Adrenal gland (tissue), 5 donors: Measurements from ENCODE around the gene FAP.

Experiments
- POLR2A ChIP-seq, 2 donors: fragments of 450-650 bp; IDR thresholded peaks; one replicate each; pipeline ENCODE4 v1.6.1; 2017; ENCODE audit warnings: antibody characterized with exemption in 2 of 2, mild to moderate bottlenecking in 2 of 2, moderate library complexity in 1 of 2
- TF ChIP-seq, protein P1 (sequence below), 6 experiments: fragments of 450-650 bp in 4 of 6; fragments of 200-600 bp in 2 of 6; sonication (generic) in 1 of 6; IDR thresholded peaks; 1 replicate in 5 of 6; 2 replicates in 1 of 6; pipeline versions ENCODE4 v1.5.1 to v1.8.0; 2016 to 2021; ENCODE audit warnings: antibody characterized with exemption in 6 of 6, mild to moderate bottlenecking in 2 of 6, moderate library complexity in 1 of 6
- donor health status: DM: no; HTN: no; CAD: no.

- no peak for TF ChIP-seq POLR2A (IDR thresholded peaks at IDR 0.05)
- TF ChIP-seq, protein P1, sequence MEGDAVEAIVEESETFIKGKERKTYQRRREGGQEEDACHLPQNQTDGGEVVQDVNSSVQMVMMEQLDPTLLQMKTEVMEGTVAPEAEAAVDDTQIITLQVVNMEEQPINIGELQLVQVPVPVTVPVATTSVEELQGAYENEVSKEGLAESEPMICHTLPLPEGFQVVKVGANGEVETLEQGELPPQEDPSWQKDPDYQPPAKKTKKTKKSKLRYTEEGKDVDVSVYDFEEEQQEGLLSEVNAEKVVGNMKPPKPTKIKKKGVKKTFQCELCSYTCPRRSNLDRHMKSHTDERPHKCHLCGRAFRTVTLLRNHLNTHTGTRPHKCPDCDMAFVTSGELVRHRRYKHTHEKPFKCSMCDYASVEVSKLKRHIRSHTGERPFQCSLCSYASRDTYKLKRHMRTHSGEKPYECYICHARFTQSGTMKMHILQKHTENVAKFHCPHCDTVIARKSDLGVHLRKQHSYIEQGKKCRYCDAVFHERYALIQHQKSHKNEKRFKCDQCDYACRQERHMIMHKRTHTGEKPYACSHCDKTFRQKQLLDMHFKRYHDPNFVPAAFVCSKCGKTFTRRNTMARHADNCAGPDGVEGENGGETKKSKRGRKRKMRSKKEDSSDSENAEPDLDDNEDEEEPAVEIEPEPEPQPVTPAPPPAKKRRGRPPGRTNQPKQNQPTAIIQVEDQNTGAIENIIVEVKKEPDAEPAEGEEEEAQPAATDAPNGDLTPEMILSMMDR (IDR thresholded peaks at IDR 0.05), result no peak
Observed at GRCh38 chr2:162277381-162277780, 34.1 kb upstream of the FAP start.
